HCT116 (cell line): Measurements from ENCODE around the gene CFAP410.

Source experiments
- CEBPB ChIP-seq: IDR thresholded peaks from 2 replicates; pipeline ENCODE4 v1.6.1; 2012; ENCODE audit warnings: low read depth
- CTCF ChIP-seq, 3 experiments: fragments of 200-600 bp in 1 of 3; sonication (generic) in 1 of 3; IDR thresholded peaks in 2 of 3; conservative IDR thresholded peaks in 1 of 3; 2 replicates each; pipeline ENCODE4 v1.5.1; 2012 to 2017; ENCODE audit warnings: low read depth in 2 of 3, low read length in 2 of 3, antibody characterized with exemption in 1 of 3, borderline replicate concordance in 1 of 3, control low read depth in 1 of 3, mild to moderate bottlenecking in 1 of 3, mixed read lengths in 1 of 3, mixed run types in 1 of 3, moderate library complexity in 1 of 3; ENCODE audit not compliant: insufficient read depth in 1 of 3
- ELF1 ChIP-seq: IDR thresholded peaks from 2 replicates; pipeline ENCODE4 v1.6.1; 2012; ENCODE audit warnings: low read depth, borderline replicate concordance
- EZH2 ChIP-seq: fragments of 200-600 bp; sonication (generic); IDR thresholded peaks from 2 replicates; pipeline ENCODE4 v1.6.1; 2017; ENCODE audit warnings: antibody characterized with exemption, mixed run types
- EZH2phosphoT487 ChIP-seq: fragments of 200-600 bp; IDR thresholded peaks from 2 replicates; pipeline ENCODE4 v1.6.1; 2018; ENCODE audit warnings: antibody characterized with exemption, borderline replicate concordance
- POLR2A ChIP-seq: IDR thresholded peaks from 2 replicates; pipeline ENCODE4 v1.7.0; 2011; ENCODE audit warnings: borderline replicate concordance; ENCODE audit not compliant: insufficient read depth, insufficient read length; ENCODE audit errors: extremely low read depth
- POLR2AphosphoS5 ChIP-seq: IDR thresholded peaks from 2 replicates; pipeline ENCODE4 v1.6.1; 2011; ENCODE audit warnings: mild to moderate bottlenecking, low read depth, low read length, moderate library complexity
- RAD21 ChIP-seq: IDR thresholded peaks from 2 replicates; pipeline ENCODE4 v1.6.1; 2012; ENCODE audit warnings: low read depth, mild to moderate bottlenecking
- REST ChIP-seq: IDR thresholded peaks from 2 replicates; pipeline ENCODE4 v1.6.1; 2012; ENCODE audit warnings: low read depth
- SIN3A ChIP-seq: IDR thresholded peaks from 2 replicates; pipeline ENCODE4 v1.6.1; 2012; ENCODE audit warnings: low read depth
- ZFX ChIP-seq: fragments of 450-650 bp; IDR thresholded peaks from 2 replicates; pipeline ENCODE4 v1.6.1; 2017

- TF ChIP-seq POLR2A (no peak), CTCF (IDR thresholded peaks at IDR 0.05 in 2 of 3, conservative IDR thresholded peaks at IDR 0.05 in 1 of 3; ENCODE audit: borderline replicate concordance in 1 of 3, insufficient read depth in 1 of 3, low read depth in 2 of 3, low read length in 2 of 3) (no peak), POLR2AphosphoS5 (no peak), ZFX (no peak), REST (no peak), ELF1 (no peak), CEBPB (no peak), RAD21 (no peak), EZH2 (no peak), EZH2phosphoT487 (no peak), SIN3A (no peak)
These were observed 21.3 kb downstream of the CFAP410 start for GRCh38 chr21:44317871-44318270.
